ENCODE measurements around the gene OR52B6.
"Not testable (repeated sequence)": the region's sequence is repeated elsewhere in the genome, so short reads cannot be mapped to it uniquely, and the experiment has no call there.

The OR52B6 gene

DNA sequence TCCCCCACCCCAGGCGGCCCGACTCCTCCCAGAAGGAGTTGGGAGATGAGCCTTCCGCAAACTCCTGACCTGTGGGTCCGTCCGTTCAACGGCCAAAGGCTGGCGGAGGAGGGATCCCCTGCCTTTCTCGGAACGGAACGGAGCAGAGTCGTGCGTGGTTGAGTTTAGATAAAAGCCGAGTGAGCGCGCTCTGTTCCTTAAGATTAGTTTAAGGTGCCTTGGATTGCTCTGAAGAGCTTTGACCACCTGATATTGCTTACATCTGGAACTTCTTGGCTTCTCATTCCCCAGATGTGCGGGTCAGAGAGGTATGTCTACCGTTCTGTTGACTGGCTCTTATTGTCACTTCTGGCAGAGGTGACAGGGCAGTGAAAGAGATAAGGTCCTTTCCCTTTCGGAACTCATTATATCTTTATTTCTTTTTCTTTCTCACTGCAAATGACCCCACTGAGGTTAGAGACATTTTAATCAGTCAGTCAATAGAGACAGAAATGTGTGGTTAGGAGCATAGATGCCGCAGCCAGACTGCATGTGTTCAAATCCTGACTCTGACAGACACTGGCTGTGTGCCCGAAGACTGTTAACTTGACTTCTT lies 16.0 kb downstream of the OR52B6 start, which contains the start of gene TRIM6:
TRIM6 (plus strand) TSS at position 31 of the 595 bp plus-strand sequence; CDS start at position 292, 261 bp downstream.
- DNase-seq (ENCODE audit: low read depth): no peak

DNA sequence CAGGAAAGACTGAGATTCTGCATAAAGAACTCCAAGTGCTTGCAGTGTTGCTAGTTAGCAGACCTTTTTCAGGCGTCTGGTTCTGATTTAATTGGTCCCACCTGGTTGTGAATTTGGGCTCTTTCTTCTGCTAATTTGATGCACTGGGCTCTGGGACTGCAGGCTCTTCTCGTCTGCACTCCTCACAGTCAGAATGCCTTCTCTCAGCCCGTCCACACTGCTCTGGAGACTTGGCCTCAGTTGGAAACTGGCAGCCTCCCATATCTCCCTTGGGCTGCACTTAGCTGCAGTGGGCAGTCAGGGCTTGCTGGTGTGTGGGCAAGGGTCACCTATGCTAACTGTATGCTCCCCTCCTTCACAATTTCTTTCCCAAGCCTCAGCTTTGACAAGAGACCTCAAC lies 17.3 kb downstream of the OR52B6 start:
- DNase-seq (ENCODE audit: low read depth): no peak

DNA sequence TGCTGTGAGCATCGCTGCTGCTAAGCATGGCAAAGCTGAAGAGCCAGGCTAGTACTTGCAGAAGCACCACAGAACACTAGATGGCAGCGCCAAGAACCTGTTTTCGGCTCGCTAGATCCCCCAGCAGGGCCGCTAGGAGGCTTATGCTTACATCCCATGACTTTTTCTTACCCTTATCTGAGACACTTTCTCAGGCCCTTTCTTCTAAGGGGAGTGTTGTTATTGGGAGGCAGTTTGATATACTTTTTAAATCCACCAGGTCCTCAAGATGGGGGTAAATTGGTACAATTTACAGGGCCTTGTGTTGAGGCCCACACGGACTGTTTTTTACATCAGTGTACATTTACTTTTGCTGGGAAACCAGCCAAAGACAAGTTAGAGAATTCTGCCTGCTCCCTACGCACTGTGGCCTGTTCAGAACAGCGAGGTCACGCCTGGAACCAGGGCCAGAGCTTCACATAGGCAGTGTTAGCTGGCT lies 19.7 kb downstream of the OR52B6 start:
- DNase-seq (ENCODE audit: low read depth): peak; percentile 14

DNA sequence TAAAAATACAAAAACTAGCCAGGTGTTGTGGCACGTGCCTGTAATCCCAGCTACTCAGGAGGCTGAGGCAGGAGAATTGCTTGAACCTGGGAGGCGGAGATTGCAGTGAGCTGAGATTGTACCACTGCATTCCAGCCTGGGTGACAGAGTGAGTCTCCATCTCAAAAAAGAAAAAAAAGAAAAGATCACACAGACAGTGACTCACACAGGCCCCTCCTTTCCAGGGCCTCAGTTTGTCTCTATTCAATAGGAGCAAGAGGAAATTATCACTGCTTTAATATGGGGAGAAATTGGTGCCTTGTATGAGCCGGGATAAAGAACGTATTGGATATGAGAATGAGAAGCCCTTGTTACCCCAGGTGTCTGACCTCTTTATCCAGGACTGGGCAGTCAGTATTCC lies 22.1 kb downstream of the OR52B6 start:
- not testable (repeated sequence) for DNase-seq (ENCODE audit: low read depth)

DNA sequence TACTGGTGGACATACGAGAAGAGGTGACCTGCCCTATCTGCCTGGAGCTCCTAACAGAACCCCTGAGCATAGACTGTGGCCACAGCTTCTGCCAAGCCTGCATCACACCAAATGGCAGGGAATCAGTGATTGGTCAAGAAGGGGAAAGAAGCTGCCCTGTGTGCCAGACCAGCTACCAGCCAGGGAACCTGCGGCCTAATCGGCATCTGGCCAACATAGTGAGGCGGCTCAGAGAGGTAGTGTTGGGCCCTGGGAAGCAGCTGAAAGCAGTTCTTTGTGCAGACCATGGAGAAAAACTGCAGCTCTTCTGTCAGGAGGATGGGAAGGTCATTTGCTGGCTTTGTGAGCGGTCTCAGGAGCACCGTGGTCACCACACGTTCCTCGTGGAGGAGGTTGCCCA lies 22.6 kb downstream of the OR52B6 start:
- no peak for DNase-seq (ENCODE audit: low read depth)

DNA sequence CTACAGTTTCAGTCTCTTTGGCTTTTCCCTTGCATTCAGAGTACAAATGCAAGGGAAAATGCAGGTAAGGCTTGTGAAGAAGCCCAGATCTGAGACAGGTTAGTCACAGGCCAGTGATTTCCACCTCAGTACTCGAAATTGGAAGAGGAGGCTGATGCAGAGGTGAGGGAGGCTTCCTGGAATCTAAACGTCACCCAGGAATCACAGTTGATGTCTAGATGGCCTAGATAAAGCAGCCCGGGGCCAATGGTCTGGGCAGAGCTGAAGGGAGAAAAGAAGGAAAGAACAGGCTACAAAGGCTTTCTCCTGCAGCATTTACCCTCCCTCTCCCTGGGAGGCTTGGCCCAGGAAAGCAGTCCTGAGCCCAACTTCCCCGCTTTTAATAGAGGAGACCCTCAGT lies 24.2 kb downstream of the OR52B6 start:
- no peak for DNase-seq (ENCODE audit: low read depth)

DNA sequence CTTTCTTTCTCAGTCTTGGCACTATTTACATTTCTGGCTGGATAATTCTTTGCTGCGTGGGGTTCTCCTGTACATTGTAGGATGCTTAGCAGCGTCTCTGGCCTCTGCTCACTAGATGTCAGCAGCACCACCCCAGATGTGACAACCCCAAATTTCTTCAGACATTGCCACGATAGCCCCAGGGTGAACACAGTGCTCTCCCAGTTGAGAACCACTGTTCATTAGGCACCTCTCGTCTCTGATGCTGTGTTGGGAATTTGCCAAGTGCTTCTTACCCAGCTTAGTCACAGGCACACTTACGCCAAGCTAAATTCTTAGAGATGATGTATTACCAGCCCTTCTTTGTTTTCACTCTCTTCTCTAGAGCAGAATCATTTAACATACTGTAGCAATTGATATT lies 25.2 kb downstream of the OR52B6 start:
- DNase-seq (ENCODE audit: low read depth): no peak

DNA sequence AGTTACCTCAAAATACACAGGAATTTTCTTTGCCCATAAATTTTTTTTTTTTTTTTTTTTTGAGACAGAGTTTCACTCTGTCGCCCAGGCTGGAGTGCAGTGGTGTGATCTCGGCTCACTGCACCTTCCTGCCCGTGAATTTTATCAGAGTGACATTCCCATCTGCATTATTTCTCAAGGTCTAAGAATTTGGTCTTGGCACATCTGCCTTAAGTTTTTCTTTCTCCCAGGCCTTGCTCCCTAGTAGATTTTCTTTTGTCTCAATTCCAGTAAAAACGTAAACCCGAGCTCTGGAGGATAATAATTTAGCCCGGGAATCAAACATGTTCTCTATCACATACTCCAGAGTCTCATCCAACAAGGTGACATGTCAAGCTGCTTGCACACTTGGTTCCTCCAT lies 28.1 kb downstream of the OR52B6 start:
- DNase-seq (ENCODE audit: low read depth): no peak

DNA sequence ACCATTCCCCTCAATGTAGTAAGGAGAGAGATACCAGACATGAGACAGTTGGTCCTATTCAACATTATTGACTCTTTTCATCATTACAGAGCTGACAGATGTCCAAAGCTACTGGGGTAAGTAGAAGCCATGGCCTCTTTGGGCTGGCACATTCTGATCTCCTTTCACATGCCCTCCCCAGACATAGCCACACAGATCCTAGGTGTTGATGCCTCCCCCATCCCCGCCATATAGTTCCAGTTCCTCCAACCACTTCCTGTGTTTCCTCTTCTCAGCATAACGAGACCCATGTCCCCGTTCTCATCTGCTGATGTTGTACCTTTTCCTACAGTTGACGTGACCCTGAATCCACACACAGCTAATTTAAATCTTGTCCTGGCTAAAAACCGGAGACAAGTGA lies 29.8 kb downstream of the OR52B6 start:
- DNase-seq (ENCODE audit: low read depth): no peak

DNA sequence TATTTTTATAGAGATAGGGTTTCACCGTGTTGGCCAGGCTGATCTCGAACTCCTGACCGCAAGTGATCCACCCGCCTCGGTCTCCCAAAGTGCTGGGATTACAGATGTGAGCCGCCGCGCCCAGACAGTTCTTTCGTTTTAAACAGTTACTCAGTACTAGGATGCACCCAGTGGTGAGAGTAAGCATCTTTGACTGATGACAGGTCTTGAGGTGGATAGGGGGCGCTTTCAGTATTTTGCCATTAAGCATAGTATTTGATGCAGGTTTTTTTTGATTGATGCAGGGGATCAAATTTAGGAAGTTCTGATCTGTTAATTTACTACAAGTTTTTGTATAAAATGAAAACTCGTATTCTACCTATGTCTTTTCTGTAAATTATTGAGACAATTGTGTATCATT lies 30.9 kb downstream of the OR52B6 start:
- DNase-seq (ENCODE audit: low read depth): no peak

DNA sequence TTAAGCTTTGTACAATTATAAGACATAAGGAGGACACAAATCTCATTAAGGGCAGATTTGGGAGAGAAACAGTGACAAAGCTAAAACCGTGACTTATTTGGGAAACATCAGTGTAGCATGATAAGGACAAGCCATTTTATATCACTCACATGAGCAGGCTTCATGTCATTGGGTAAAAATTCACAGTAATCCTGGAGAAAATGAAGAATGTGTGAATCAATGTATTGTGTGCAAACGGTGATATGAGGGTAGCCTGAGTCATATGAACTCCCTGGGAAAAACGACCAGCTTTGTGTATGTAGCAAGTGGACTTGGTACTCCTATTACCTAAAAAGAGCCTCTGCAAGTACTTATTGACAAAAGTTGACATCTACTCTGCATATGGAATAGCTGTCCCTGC lies 38.1 kb downstream of the OR52B6 start:
- DNase-seq (ENCODE audit: low read depth): no peak

DNA sequence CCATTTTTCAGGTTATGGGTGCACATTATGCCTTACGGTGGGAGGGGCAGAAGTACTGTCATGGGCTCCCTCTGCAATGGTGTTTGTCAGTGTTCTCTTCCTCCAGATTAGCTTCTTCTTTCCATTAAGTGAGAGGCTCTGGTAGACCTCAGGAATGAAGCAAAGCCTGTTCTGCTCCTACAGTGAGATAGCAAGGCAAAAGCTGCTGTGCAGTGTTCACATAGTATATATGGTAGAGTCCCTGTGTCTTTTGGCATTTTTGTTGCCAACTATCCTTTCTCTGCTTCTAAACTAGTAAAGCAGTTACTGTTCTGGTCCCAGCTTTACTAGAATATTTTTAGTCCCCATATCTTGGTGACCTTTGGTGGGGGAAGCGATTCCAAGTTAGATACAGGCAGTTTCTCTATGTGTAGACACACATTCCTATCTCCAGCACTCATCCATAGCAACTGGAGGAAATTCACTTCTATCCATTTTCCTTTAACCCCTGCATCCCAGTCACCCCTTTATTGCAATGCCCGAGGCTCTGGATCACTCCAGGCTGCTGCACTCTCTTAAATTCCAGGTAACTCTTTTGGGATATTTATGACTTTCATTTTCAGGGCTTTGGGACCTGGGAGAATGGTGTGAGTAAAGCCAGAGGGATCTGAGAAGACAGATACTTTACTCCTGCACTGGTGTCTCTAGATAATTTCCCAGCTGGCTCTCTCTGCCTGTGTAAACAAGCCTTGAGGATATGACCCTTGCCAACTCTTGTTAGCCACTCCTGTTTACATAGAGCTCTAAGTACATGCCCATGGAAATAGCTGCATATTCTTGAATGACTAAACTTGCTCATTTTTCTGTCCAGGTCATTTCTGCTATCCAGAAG lies 40.2 kb downstream of the OR52B6 start:
- DNase-seq (ENCODE audit: low read depth): no peak

DNA sequence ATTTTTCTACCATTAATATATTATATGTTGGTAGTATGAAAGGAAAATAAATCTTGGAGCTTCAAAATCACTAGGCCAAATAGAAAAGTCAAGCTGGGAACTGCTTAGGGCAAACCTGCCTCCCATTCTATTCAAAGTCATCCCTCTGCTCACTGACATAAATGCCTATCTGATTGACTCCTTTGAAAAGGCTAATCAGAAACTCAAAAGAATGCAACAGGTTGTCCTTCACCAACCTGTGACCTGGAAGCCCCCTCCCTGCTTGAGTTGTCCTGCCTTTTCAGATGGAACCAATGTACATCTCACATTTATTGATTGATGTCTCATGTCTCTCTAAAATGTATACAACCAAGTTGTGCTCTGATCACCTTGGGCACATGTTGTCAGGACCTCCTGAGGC lies 40.9 kb downstream of the OR52B6 start:
- DNase-seq (ENCODE audit: low read depth): no peak

DNA sequence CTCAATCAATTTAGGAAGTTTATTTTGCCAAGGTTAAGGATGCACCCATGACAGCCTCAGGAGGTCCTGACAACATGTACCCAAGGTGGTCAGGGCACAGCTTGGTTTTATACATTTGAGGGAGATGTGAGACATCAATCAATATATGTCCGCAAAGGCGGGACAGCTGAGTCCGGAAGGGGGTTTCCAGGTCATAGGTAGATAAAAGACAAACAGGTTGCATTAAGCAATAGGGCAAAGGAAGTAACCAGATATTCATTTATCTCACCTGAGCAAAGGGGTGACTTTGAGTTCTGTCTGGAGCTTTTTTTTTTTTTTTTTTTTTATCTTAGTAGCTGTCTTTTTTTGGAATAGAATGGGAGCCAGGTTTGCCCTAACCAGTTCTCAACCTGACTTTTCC lies 42.1 kb downstream of the OR52B6 start:
- no peak for DNase-seq (ENCODE audit: low read depth)

DNA sequence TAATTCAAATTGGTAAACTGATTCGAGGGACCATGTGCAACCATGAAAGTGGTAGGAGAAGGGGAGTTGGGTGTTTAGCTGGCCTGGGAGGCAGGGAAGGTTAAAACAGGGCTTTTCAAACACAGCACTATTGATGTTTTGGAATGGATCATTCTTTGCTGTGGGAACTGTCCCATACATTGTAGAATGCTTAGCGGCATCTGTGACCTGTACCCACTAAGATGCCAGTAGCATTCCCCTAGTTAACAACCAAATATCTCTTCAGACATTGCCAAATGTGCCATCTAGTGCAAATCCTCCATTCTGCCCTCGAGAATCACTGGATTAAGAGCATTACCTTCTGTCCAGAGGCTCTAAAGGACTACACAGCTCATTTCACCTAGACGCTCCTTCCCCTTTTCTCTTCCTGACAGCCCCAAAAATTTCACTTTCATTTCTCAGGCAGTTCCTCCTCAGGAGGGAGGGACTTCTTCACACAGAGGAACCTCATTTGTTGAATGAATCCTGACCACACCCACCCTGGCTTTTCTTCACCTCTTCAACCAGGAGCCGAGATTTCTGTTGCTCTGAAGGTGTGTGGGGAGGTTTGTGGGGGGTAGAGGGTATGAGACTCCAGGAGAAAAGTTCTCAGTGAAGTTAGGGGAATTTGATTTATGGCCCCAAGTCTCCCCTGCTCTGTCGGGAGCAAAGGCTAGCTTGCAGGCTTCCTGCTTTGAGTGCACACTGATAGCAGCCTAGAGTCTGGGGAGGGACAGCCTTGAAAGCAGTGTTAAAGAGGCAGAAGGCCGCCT lies 44.0 kb downstream of the OR52B6 start, which contains the start of gene TRIM34:
TRIM34 (plus strand) TSS at position 513 of the 791 bp plus-strand sequence. CDS start 7,331 bp downstream, outside the sequence.
- peak; percentile 43 for DNase-seq (ENCODE audit: low read depth)

DNA sequence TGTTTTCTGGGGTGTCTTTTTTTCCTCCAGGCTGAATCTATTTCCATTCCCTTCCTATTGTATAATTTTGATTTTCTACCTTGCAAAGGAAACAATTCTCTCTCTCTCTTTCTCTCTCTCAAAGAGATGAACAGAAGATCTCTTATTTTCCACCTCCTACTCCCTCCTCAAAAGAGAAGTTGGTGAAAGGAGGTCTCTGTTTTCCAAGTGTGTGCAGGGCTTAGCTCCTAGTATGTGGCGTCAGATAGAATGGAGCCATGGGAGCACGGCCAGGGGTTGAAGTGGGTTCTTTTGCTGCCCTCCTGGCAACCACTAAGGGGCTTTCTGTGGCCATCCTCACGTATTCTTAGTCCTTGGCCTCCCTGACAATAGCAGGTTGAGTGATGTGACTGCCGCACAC lies 44.6 kb downstream of the OR52B6 start:
- no peak for DNase-seq (ENCODE audit: low read depth)

DNA sequence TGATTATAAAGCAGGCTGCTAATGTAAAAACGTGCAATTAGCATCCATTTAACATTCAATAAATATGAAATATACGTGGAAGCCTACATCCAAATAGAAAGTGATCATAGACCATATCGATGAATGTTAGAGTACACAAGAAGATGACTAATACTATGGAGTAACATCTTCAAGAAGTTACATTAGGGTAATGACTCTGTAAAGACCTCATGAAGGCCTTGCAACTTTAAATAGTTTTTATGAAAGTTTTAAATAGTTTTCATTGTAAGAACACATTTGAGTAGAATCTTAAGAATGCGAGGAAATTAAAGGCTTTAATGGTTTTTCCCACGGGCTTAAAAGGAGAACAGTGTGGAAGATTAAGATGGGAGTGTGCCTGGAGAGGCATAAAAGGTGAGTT lies 45.5 kb downstream of the OR52B6 start:
- no peak for DNase-seq (ENCODE audit: low read depth)

DNA sequence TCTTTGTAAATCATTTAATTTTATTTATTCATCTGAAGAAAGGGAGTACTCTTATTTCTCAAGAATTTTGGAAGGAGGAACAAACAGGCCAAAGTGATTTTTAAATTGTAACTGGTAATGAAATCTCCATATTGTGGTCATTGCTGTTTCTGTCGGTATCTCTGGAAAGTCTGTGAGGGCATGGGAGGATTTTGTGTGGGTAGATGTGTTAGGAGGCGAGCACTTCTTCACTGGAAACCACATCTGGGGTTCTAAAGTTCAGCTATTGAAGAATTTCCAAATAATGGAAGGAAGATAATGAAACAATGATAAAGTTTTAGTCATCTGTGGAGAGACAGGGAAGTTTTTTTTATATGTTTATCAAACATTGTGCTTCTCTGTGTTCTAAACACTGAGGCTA lies 50.7 kb downstream of the OR52B6 start:
- no peak for DNase-seq (ENCODE audit: low read depth)

All from stimulated activated CD8-positive, alpha-beta memory T cell treated with anti-CD3 and anti-CD28 coated beads, Interleukin-15, amount 100 ng/mL, for 1 hour (primary cell).